Skeletal muscle tissue (tissue), 4 donors: ENCODE results near the gene RCBTB2. TPM values are rescaled to one million over a fixed set of nuclear protein-coding genes. Genes with fewer than 3 reads are reported as not detected.

ENCODE experiments used
- H3K27ac ChIP-seq: one replicate; pipeline ENCODE4 v1.7.0; 2013; ENCODE audit warnings: mild to moderate bottlenecking, low read depth, low read length, inconsistent platforms
- H3K27me3 ChIP-seq, 3 donors: one replicate each; pipeline ENCODE4 v1.7.0; 2013; ENCODE audit warnings: low read length in 3 of 3; ENCODE audit not compliant: control insufficient read depth in 3 of 3, insufficient read depth in 3 of 3
- H3K36me3 ChIP-seq, 3 donors: one replicate each; pipeline ENCODE4 v1.7.0; 2013; ENCODE audit warnings: low read length in 3 of 3; ENCODE audit not compliant: control insufficient read depth in 3 of 3, insufficient read depth in 3 of 3
- H3K4me1 ChIP-seq, 3 donors: one replicate each; pipeline ENCODE4 v1.7.0; 2013; ENCODE audit warnings: low read length in 3 of 3, mild to moderate bottlenecking in 3 of 3; ENCODE audit not compliant: control insufficient read depth in 3 of 3, insufficient read depth in 3 of 3
- H3K4me3 ChIP-seq, 3 donors: one replicate each; pipeline ENCODE4 v1.7.0; 2013; ENCODE audit warnings: low read length in 3 of 3
- H3K9ac ChIP-seq, 3 donors: one replicate each; pipeline ENCODE4 v1.7.0; 2013; ENCODE audit warnings: low read length in 3 of 3, mild to moderate bottlenecking in 3 of 3, moderate library complexity in 2 of 3, low read depth in 1 of 3
- H3K9me3 ChIP-seq, 3 donors: one replicate each; pipeline ENCODE4 v1.7.0; 2013; ENCODE audit warnings: low read length in 3 of 3; ENCODE audit not compliant: control insufficient read depth in 3 of 3
- total RNA-seq: library from RNA; depleted of rRNA; stranded (reverse); fragments of >200 nt; gene quantifications from one replicate; pipeline ENCODE4 v1.2.3, GENCODE V29; 2014
- donor health status: Osteomylitis.

Gene RCBTB2
- total RNA-seq, 1 donor from 2014 or later = 18.3 TPM

DNA sequence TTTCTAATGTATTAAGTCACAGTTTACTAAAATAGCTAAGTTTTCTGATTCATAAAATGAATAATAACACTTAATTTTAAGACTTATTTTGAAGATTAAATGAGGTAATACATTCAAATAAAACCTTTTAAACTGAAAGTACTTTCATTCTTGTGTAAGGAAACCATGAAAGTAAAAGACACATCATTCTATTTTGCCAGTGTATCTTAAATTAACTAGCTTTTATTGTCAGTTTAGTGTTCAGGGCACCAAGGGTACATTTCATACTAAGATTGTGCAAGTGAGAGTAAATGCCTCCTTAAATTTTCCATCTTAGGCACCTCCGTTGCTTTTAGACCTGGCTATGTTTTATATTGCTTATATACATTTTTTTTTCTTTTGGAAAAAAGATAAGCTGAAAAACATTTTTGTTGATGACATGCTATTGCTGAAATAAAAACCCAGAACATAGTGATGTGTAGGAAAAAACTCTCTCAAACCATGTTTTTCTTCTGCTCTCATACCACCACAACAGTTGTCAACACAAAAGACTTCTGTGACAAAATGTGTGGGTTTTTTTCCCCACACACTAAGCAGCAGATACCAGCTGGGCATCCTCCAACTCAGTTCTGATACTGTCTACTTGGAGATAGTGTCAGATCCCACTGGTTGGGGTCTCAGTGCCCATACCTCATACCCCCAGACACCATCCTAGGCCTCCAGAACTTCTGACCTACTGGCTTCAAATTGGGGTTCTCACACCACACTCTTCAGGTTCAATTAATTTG lies 89.3 kb downstream of the RCBTB2 start:
- no peaks in the 10 kb centered on the region for H3K9me3 ChIP-seq
- H3K27ac ChIP-seq = no peak overlapping the region
- H3K36me3 ChIP-seq = peaks cover 0 to 3% (median 0%) of the 10 kb centered on the region in 3 donors
- H3K9ac ChIP-seq = no peak overlapping the region
- H3K4me3 ChIP-seq = no peak overlapping the region
- no peaks in the 10 kb centered on the region for H3K27me3 ChIP-seq
- no peaks in the 10 kb centered on the region for H3K4me1 ChIP-seq

Other genes starting within 250 kb of the RCBTB2 start
- 39.7 TPM for gene RB1, start 229.3 kb downstream of the RCBTB2 start, total RNA-seq
- gene LPAR6, start 120.0 kb downstream of the RCBTB2 start, total RNA-seq = 22.4 TPM
- gene CYSLTR2, start 120.8 kb upstream of the RCBTB2 start, total RNA-seq = under 0.01 TPM